HUDEP-2 (cell line): ENCODE results near the gene HMX1.

ENCODE experiments used
- DNase-seq, 76 experiments: peaks; one replicate each; lab custom pipeline; 2025; ENCODE audit not compliant: unreplicated experiment in 76 of 76; lab: John Stamatoyannopoulos, UW

Gene HMX1

GRCh38 chr4:8910100-8910821 is 38.6 kb upstream of the HMX1 start:
- no peak for DNase-seq

GRCh38 chr4:8909548-8909947 is 37.9 kb upstream of the HMX1 start:
- DNase-seq: no peak

- no peak for DNase-seq
Observed at GRCh38 chr4:8908206-8908893, 36.7 kb upstream of the HMX1 start.

GRCh38 chr4:8907596-8908205 is 36.1 kb upstream of the HMX1 start:
- DNase-seq: no peak

- no peak for DNase-seq
Observed at GRCh38 chr4:8906991-8907595, 35.5 kb upstream of the HMX1 start.

- no peak for DNase-seq
Observed at GRCh38 chr4:8906668-8906970, 35.0 kb upstream of the HMX1 start.

GRCh38 chr4:8905773-8906667 is 34.4 kb upstream of the HMX1 start:
- DNase-seq: no peak

- DNase-seq: no peak
Observed at GRCh38 chr4:8905226-8905772, 33.7 kb upstream of the HMX1 start.

- no peak for DNase-seq
Observed at GRCh38 chr4:8904666-8905065, 33.0 kb upstream of the HMX1 start.

- DNase-seq: no peak
Observed at GRCh38 chr4:8904041-8904501, 32.4 kb upstream of the HMX1 start.

- DNase-seq: no peak
Observed at GRCh38 chr4:8901335-8901734, 29.7 kb upstream of the HMX1 start.

- DNase-seq: no peak
Observed at GRCh38 chr4:8900588-8900987, 28.9 kb upstream of the HMX1 start.

GRCh38 chr4:8898419-8898818 is 26.8 kb upstream of the HMX1 start:
- DNase-seq: no peak

- no peak for DNase-seq
Observed at GRCh38 chr4:8897251-8898167, 25.9 kb upstream of the HMX1 start.

- DNase-seq: no peak
Observed at GRCh38 chr4:8896506-8896905, 24.9 kb upstream of the HMX1 start.

- DNase-seq: no peak
Observed at GRCh38 chr4:8896071-8896470, 24.4 kb upstream of the HMX1 start.

GRCh38 chr4:8895295-8895694 is 23.7 kb upstream of the HMX1 start:
- no peak for DNase-seq

GRCh38 chr4:8894424-8894816 is 22.8 kb upstream of the HMX1 start:
- DNase-seq: no peak

- DNase-seq: no peak
Observed at GRCh38 chr4:8893624-8894423, 22.2 kb upstream of the HMX1 start.
